ENCODE results near the gene AGXT2.
"Not testable (repeated sequence)": the region's sequence is repeated elsewhere in the genome, so short reads cannot be mapped to it uniquely, and the experiment has no call there.

The AGXT2 gene

DNA sequence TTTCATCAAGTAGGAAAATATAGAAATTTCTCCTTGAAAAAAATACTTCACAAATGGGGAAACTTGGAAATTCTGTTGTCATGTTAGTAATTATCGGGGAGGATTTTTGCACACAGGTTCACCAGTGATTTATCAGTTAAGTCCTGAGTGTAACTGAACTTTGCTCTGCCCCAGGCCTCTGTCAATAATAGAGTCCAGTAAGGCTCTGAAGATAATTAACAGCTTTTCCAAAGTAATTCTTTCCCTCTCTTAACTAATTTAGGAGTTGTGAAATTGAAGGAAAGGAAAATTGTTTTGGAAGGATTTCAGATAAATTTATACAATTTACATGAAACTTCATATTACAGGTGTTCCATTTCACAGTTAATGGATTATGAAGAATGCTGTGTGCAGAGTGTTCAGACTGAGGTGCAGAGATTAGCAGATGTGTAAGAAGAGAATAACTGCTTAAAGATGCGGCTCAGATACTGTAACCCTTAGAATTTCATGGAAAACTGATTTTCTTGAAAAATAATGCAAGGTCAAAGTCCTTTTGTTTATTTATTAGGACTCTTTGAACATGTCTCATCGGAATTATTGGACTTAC lies 2.9 kb upstream of the AGXT2 start:
- DNase-seq: no peak

DNA sequence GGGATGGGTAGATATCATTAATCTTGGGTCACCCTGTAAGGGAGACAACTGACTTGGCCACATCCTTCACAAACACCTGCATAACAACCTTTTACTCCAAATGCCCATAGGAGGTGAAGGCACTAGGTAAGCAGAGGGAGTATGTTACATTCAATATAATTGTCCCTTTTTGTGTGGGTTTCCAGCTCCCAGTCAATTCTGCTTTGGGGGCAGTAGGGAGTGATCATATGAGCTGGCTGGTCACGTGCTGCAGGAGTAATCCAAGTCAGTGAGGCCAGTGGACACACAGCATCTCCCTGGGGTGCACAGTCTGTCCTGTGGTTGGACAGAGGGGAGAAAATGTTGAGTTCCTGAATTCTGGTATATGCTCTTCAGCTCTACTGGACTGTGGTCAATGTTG lies 1.2 kb upstream of the AGXT2 start:
- DNase-seq: no peak

DNA sequence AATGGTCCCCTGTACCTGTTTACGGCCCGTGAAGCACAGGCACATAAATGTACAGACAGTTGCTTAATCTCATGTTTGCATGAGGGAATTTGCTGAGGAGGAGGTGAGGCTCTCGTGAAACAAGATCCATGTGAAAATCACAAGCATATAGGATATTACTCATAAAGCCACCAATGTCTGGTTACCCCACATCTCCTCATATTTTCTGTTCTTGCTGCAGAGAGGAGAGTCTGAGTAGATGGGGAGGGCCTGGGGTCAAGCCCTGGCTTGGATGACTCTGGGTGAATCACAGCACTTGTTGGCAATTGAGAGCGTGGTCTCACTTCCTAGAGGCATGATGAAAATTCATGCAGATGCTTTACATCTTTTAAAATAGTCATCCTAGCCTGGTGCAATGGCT lies 975 bp downstream of the AGXT2 start:
- no peak for DNase-seq

DNA sequence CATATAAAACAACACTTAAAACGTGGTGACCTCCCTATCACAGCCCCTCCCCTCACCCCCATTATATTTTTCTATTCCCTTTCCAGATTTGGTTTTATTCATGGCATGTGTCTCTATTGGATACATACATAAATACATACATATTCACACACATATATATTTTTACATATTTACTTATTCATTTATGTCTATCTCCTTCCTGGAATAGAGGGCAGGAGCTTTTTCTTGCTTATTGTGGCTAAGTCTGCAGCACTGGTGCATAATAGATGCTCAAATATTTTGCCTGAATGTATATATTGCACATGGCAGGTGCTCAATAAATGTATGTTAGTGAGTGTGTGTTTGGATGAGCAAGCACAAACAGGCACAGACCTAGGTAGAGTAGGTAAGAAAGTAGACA lies 2.5 kb downstream of the AGXT2 start:
- no peak for DNase-seq

DNA sequence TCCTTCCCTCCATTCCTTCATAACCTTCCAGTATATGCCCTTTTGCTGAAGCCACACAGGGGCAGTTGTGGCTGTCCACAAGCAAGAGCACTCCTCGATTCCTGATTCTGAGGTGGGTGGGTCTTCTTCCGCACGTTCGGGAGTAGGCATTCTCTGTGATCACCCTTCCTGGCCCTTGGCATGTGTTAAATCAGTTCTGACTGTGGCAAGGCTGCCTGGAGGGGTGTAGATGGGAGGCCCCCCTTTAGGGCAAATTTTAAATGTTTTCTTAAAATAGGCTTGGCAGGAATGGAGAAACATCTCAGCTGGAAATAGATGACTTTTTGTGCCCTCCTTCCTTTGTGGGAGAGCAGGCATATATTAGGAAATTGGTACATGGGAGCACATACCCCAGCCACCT lies 3.1 kb downstream of the AGXT2 start:
- no peak for DNase-seq

DNA sequence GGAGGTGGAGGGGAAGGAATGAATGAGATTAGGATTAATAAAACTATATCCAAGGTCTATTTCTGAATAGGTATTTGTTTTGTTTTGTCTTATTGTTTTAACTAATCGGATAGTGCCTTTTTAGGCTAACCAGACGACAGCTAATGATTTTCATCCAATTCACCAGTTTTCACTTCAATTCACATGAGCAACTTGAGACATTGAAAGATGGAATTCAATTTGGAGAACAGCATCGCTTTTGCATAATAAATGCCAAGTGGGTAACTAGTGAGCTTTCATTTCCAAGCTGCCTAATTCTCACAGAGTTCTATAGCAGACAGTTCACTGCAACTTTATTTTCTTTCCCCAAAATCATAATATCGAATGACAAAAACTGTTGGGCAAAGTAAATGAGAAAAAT lies 5.0 kb downstream of the AGXT2 start:
- DNase-seq: no peak

DNA sequence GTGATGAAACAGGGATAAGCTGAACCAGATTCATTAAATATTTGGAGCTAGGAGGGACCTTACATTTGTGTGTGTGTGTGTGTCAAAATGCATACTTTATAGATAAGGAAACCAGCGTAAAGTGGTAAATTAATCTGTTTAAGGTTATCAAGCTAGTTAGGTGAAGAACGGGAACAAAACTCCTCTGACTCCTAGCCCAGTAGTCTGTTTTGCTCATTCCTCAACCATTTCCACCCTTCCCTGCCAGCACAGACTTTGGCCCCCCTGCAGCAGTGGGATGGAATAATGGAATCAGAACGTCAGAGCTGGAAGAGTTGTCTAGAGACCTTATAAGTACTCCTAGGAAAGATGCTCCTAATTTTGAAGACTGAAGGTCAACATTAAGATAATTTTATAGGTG lies 6.5 kb downstream of the AGXT2 start:
- no peak for DNase-seq

DNA sequence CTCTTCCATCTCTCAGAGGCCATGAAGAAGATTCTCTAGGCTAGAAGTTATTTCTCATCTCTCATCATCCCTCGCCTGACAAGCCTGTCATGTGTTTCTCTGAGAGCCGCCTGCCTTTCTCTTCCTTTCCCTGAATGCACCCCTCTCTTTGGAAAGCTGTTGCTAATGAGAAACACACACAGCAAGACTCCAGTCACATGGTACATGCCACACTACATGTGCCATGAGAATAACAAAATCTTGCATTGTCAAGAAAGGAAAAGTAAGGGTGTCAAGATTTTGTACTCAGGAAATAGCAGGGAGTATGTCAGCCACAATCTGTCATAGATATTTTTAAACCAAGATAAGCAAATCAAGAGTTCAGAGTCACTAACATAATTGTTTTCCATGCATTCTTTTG lies 8.9 kb downstream of the AGXT2 start:
- DNase-seq: no peak

DNA sequence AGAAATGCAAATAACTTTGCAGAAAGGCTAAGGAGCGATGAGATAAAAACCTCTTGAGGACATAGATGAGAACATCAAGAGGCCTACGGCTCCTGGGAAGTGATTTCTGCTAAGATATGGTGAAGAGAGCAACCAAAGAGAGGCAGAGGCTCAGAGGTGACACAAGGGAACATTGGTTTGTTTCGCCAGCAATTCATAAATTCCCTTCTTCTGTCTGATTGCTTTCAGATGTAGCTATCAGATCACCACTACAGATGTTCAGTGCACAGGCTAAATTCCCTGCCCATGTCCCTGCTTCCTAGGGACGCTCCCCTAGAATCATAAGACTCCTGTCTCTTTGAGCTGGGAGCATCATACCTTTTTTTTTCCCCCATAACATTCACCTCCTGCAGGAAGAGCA lies 11.2 kb downstream of the AGXT2 start:
- DNase-seq: no peak

DNA sequence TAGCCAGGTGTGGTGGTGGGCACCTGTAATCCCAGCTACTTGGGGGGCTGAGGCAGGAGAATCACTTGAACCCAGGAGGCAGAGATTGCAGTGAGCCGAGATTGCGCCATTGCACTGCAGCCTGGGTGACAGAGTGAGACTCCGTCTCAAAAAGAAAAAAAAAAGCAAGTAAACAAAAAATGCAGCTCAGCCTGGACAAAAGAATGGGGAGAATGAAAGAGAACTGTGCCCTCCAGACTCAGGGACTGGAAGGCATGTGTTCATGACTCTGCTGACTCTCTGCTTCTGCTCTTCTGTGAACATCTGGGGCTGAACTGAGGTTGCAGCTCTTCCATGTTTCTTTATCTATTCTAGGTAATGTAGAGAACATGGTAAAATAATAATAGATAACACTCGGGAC lies 11.8 kb downstream of the AGXT2 start:
- not testable (repeated sequence) for DNase-seq

DNA sequence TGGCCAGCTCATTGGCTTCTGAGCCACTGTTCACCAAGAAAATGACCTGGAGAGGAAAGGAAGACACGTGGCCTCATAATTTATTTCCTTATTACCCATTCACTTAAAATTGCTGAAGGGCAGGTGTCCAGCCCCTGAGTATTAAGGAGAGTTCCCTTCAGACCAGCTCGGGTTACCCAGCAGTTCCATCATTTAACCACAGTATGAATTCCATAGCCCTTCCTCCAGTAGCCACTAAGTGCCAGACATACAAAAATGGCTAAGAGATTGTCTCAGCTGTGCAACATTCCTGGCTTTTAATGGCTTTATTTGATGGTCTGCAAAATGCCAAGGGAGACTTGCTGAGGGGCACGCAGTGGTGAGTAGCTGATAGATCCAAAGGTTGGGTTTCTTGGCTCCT lies 12.5 kb downstream of the AGXT2 start:
- no peak for DNase-seq

DNA sequence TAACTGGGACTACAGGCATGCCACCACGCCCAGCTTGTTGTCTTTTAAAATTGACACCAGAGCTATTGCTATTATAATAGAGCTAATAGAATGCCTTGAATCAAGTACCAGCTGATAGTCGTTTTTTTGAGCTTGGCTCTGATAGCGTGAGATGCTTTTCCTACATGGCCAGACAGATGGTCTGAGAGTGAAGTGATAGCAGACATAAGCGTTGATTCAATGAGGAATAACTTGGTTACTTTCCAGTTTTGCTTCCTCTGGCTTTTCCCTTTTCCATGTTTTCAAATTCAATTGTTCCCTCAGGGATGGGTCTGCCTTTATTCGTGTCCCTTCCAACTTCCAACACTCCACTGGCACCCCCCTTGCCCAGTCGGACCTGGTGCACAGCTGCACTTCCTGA lies 15.4 kb downstream of the AGXT2 start:
- DNase-seq: no peak

DNA sequence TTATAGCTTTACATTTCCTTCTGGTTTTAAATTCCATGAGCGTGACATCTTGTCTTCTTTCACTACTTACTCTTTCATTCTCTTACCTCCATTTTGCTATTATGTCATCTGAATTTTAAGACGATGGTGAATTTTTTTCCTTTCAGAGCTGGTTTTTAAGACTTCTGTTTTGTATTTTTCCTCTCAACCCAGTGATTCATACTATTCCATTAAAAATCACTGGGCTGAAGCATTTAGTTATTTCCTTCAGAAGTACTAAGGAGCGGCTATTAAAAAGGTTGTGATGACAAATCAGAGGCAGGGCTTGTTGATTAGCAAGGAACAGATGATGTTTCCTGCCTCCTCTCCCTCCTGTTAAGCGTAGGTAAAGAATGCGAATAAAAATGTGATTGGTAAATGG lies 16.5 kb downstream of the AGXT2 start:
- no peak for DNase-seq

DNA sequence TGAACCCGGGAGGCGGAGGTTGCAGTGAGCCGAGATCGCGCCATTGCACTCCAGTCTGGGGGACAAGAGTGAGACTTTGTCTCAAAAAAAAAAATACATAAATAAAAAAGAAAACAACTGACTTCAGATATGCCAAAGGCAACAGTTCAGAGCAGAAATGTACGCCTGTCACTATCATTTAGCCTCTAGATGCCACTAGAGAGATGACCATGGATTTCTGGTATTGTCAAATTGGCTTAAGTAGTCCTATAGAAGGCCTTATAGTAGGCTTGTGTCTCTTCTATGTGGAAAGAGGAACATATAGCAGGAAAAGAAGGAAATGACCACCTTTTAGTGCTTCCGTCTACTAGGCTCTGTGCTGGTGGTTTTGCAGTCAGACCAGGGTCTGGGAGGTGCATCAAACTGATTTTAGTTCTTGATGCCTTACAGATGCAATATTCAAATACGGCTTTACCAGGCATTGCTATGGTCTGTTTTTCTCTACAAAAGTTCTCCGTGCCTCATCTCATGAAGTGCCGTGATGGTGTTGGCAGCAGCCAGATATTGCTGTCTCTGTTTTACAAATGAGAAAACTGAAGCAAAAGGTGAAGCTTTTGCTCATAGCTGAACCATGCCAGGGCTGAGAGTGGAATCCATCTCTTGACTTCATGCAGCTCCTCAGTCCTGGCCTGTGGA lies 17.2 kb downstream of the AGXT2 start:
- no peak for DNase-seq

DNA sequence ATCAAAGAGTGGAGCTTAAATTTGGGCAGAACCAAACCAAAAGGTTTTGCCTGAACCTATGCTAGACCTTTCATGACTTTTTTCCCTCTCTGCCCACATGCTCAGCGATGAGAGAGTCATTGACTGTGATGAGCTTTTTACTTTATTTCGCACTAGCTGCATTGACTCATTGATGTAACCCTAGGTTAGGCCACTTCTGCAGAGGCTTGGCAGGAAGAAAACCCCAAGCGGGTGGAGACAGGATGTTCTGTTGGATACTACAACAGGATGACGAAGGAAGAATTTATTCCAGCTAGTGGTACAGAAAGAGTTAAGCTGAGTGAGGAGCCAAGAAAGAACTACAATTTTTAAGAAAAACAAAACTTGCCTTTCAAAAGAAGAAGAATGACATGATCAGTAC lies 18.4 kb downstream of the AGXT2 start:
- DNase-seq: no peak

DNA sequence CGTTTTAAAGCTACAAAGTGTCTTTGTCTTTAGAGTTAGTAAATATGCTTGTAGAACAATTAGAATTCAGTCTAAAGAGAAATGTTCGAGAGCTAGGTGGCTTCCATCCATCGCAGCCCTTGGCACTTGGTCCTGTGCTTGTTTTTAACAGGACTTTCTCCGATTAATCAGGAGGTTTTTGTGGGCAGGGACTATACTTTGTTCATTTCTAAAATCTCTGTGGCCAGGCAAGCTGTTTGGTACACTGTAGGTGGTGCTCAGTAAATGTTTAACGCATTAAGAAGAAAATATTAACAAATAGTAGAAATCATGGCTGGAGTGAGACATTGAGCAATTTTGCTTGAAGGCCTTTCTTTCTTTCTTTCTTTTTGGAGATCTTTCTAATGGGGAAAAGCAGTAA lies 20.8 kb downstream of the AGXT2 start:
- DNase-seq: no peak

DNA sequence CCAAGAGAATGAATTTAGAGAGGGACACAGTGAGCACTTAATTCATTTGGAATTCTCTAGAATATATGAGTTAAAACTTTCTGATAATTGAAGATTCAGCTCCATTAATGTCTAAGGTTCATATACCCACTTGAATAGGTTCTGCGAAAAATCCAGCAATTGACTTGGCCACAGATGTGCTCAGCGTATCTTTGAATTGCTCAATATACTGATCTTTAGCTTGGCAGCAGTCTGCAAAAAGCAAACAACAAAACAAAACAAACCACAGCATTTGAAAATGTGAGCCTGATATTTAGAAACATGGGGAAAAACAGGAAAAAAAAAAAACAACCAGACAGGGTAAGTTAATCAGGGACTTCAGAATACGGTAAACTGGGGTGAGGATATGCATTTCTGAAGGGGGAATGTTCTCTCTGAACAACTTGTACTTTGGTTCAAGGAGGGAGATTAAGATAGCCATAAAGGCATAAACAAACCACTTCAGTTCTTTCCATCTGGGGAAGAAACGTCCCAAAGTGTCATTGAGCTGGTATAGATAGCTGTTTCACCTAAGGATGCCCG lies 21.4 kb downstream of the AGXT2 start:
- DNase-seq: no peak

DNA sequence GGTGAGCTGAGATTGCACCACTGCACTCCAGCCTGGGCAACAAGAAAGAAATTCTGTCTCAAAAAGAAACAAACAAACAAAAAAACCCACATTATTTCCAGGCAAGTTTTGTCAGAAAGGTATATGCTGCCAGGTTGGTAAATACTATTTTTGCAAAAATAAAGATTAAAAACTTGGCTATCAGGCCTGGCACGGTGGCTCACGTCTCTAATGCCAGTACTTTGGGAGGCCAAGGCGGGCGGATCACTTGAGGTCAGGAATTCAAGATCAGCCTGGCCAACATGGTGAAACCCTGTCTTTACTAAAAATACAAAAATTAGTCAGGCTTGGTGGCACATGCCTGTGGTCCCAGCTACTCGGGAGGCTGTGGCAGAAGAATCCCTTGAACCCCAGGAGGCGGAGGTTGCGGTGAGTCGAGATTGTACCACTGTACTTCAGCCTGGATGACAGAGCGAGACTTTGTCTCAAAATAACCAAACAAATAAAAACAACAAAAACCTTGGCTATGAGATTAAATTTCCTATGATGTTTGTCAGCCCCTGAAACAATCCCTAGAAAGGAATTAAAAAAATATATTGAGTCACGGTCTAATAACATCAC lies 22.7 kb downstream of the AGXT2 start:
- no peak for DNase-seq

DNA sequence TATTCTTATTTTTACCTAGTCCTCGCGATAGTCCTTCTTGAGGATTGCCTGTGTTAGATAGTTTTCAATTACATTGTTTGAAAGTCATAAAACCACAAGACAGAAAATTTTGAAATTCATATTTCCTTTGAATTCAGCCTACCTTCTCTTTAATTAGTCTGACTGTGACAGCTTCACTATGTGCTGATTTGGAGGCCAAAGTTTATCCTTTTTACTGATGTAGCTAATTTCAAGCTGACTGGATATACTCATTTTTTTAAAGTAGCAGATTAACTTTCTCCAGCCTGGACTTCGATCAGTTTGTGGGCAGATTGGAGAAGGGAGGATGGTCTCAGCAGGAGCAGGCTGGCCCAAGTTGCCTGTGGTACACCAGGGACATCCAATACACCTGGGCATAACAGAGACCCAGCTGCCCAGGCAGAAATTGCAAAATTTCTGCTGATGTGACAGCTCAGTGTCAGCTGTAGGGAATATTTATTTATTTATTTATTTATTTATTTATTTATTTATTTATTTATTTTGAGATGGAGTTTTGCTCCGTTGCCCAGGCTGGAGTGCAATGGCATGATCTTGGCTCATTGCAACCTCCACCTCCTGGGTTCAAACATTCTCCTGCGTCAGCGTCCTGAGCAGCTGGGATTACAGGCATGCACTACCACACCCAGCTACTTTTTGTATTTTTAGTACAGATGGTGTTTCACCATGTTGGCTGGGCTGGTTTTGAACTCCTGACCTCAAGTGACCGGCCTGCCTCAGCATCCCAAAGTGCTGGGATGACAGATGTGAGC lies 24.2 kb downstream of the AGXT2 start:
- no peak for DNase-seq

DNA sequence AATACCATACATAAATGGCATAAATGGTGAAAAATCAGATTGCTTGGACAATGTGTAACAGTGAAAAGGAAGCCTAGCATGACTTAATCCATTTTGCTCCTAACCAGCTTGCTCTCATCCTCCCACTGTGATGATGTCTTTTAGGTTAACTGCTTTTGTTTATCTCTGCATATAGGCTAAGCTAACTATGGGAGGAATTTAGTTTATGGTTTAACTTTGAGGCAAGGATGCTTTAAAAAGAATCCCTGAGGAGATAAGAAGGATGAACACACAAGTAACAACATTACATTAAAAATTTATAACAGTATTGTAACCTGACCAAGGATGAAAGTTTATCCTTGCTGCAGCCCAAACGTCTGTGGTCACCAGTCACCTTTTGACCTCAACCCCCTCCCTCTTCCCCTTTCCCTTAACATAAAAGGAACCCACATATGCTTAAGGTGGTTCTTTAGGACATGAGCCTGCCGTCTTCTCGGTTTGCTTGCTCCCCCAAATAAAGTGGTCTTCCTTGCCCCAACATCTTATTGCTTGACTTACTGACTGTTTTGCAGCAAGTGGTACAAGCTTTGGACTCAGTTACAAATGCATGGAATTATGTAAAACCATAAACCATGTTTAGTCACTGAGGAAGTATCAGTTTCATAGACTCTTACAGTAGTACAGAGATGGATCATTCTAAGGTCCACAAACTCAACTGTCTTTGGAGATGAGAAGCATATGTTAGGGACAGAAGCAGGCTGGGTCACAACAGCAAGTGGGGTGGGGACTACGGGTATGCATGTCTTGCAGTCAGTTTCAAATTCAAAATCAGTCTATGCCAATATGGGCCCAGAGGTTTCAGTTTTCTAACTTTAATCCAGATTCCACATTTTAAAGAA lies 31.3 kb downstream of the AGXT2 start:
- DNase-seq: no peak

DNA sequence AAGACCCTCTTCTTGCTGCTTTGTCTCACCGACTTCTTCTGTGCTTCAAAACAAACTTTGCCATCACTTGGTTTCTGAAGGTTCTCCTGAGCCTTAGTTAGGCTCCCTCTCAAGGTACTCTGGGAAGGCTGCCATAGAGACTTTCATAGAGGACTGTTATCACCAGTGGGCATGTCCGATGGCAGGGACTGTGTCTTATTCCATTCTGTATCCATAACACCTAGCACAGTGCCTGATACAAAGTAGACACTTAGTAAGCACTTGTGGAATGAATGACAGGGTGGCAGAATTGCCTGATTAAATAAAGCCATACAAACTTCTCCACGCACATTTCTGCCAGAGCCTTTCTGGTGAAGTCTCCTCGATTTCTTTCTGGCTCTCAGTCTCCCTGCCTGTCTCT lies 32.7 kb downstream of the AGXT2 start:
- no peak for DNase-seq

DNA sequence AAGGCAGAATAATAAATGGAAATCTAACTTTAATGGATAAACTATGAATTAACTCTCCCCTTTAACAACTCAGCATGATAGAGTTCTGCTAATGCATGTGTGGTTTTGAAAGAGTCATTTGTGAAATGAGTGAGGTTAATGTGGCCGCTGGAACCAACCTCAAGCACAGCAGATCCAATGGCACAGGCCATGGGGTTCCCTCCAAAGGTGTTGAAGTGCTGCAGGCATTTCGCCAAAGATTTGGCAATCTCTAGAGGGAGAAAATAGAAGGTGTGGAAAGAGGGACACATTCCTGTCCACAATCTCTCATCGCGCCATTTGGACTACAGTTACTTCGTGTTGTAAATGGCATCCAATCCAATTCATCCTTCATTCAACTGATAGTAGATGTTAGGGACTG lies 35.0 kb downstream of the AGXT2 start:
- DNase-seq: no peak

DNA sequence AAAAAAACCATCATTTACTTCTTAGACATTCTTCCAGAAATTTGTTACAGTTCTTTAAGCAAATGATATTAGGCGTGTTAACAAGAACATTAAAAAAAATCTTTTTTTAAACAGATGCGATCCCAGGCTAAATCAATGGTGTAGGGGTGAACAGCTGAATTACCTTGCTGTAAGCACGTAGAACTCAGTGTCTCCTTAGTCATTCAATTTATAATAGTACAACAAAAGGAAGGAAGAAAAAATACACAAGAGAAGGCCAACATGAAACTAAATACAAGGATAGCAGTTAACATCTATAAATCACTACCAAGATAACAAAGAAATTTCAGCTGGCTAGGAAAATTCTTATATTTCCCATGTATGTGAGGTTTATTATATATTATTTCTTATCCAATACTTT lies 35.4 kb downstream of the AGXT2 start:
- no peak for DNase-seq
